B cell (primary cell): Measurements from ENCODE around the gene AHRR. TPM values are rescaled to one million over a fixed set of nuclear protein-coding genes. Genes with fewer than 3 reads are reported as not detected.

ENCODE experiments used
- ATAC-seq: fragments of 200-7000 bp; cut with Tn5 transposase; one replicate; pipeline ENCODE4 v1.10.0; 2021; ENCODE audit warnings: low read depth, mild to moderate bottlenecking, moderate number of reproducible peaks, moderate library complexity
- CTCF ChIA-PET: fragments of 350-600 bp; sonication (Branson Sonifier 250); formaldehyde crosslinking; loops from one replicate; lab custom pipeline; 2021; ENCODE audit warnings: antibody characterized with exemption, inconsistent platforms; lab: Charles Lee
- POLR2A ChIA-PET: fragments of 350-600 bp; sonication (Branson Sonifier 250); formaldehyde crosslinking; loops from one replicate; lab custom pipeline; 2021; ENCODE audit warnings: antibody characterized with exemption; lab: Charles Lee
- DNase-seq: peaks from one replicate; pipeline ENCODE4 v3.0.0; 2013
- H2AFZ ChIP-seq: 2 replicates; pipeline ENCODE4 v1.6.1; 2012; ENCODE audit warnings: mild to moderate bottlenecking, low read depth, low read length; ENCODE audit not compliant: insufficient read depth, poor library complexity, severe bottlenecking
- H3K27ac ChIP-seq, 2 donors: 1 replicate in 1 of 2; 2 replicates in 1 of 2; pipeline ENCODE4 v1.5.1; 2012 to 2013; ENCODE audit warnings: low read length in 2 of 2, mild to moderate bottlenecking in 2 of 2, moderate library complexity in 1 of 2
- H3K27me3 ChIP-seq, 4 experiments: fragments of 200-600 bp in 1 of 4; sonication (generic) in 1 of 4; replicated peaks in 1 of 4; 1 replicate in 2 of 4; 2 replicates in 2 of 4; pipeline versions ENCODE4 v1.6.1 to v1.7.0; 2013 to 2016; ENCODE audit warnings: low read length in 3 of 4, mild to moderate bottlenecking in 2 of 4, mixed read lengths in 1 of 4, moderate library complexity in 1 of 4; ENCODE audit not compliant: insufficient read depth in 4 of 4, control insufficient read depth in 3 of 4; ENCODE audit errors: control extremely low read depth in 1 of 4
- H3K36me3 ChIP-seq, 2 experiments: replicated peaks in 1 of 2; 1 replicate in 1 of 2; 2 replicates in 1 of 2; pipeline versions ENCODE4 v1.6.1 to v1.7.1; 2013; ENCODE audit warnings: low read length in 1 of 2; ENCODE audit not compliant: insufficient read depth in 2 of 2, control insufficient read depth in 1 of 2; ENCODE audit errors: control extremely low read depth in 1 of 2, extremely low read depth in 1 of 2
- H3K4me1 ChIP-seq, 2 donors: fragments of 200-600 bp in 1 of 2; sonication (generic) in 1 of 2; 1 replicate in 1 of 2; 2 replicates in 1 of 2; pipeline versions ENCODE4 v1.5.1 to v1.6.1; 2013 to 2017; ENCODE audit warnings: low read length in 2 of 2; ENCODE audit not compliant: control insufficient read depth in 2 of 2, insufficient read depth in 2 of 2
- H3K4me2 ChIP-seq: replicated peaks from 2 replicates; pipeline ENCODE3; 2012; ENCODE audit warnings: mild to moderate bottlenecking, low read depth, low read length; ENCODE audit not compliant: poor library complexity, severe bottlenecking
- H3K4me3 ChIP-seq, 5 experiments: fragments of 200-600 bp in 1 of 5; sonication (generic) in 1 of 5; 1 replicate in 3 of 5; 2 replicates in 2 of 5; pipeline versions ENCODE4 v1.5.1 to v1.7.0; 2011 to 2016; ENCODE audit warnings: low read length in 4 of 5, mild to moderate bottlenecking in 4 of 5, low read depth in 2 of 5, control low read depth in 1 of 5, moderate library complexity in 1 of 5; ENCODE audit not compliant: insufficient read depth in 1 of 5; ENCODE audit errors: control extremely low read depth in 1 of 5, extremely low read depth in 1 of 5
- H3K79me2 ChIP-seq: fragments of 200-600 bp; sonication (generic); one replicate; pipeline ENCODE4 v1.6.0; 2016; ENCODE audit warnings: low read length; ENCODE audit not compliant: control insufficient read depth, insufficient read depth
- H3K9ac ChIP-seq: fragments of 200-600 bp; sonication (generic); 2 replicates; pipeline ENCODE4 v1.6.1; 2017; ENCODE audit warnings: mild to moderate bottlenecking, low read length, moderate library complexity
- H3K9me3 ChIP-seq, 3 donors: one replicate each; pipeline versions ENCODE4 v1.6.1 to v1.7.1; 2013; ENCODE audit warnings: low read length in 2 of 3; ENCODE audit not compliant: control insufficient read depth in 2 of 3, insufficient read depth in 1 of 3; ENCODE audit errors: control extremely low read depth in 1 of 3
- H4K20me1 ChIP-seq: 2 replicates; pipeline ENCODE4 v1.6.0; 2012; ENCODE audit warnings: mild to moderate bottlenecking, low read length; ENCODE audit not compliant: insufficient read depth, control insufficient read depth, poor library complexity, severe bottlenecking
- H3K27ac Mint-ChIP-seq: one replicate; pipeline ENCODE4 v1.8.0; 2021; ENCODE audit warnings: mixed read lengths
- H3K27me3 Mint-ChIP-seq: one replicate; pipeline ENCODE4 v1.8.0; 2021; ENCODE audit warnings: mixed read lengths
- H3K4me1 Mint-ChIP-seq: one replicate; pipeline ENCODE4 v1.8.0; 2021; ENCODE audit warnings: mixed read lengths
- H3K4me3 Mint-ChIP-seq: one replicate; pipeline ENCODE4 v1.8.0; 2021; ENCODE audit warnings: mixed read lengths
- H3K9me3 Mint-ChIP-seq: one replicate; pipeline ENCODE4 v1.8.0; 2022; ENCODE audit warnings: mixed read lengths; ENCODE audit not compliant: insufficient read depth
- CTCF ChIP-seq: fragments of 200-600 bp; IDR thresholded peaks from one replicate; pipeline ENCODE4 v1.8.0; 2022; ENCODE audit warnings: antibody characterized with exemption, mild to moderate bottlenecking
- EZH2 ChIP-seq: IDR thresholded peaks from 2 replicates; pipeline ENCODE4 v1.6.1; 2012; ENCODE audit warnings: borderline replicate concordance, low read depth, mild to moderate bottlenecking, moderate library complexity, low read length; ENCODE audit not compliant: insufficient read depth, poor library complexity, severe bottlenecking
- WGBS: methylation state at CpG from one replicate; pipeline ENCODE4 v1.1.5; 2013; ENCODE audit warnings: missing lambda C conversion rate; ENCODE audit not compliant: insufficient coverage; 5-methylcytosine and 5-hydroxymethylcytosine counted together
- intact Hi-C: fragments of 100-400 bp; cut with micrococcal nuclease; formaldehyde crosslinking; loops from one replicate; pipeline ENCODE4 v1.10.0; 2022
- polyA plus RNA-seq: library from polyadenylated mRNA; depleted of rRNA; stranded (reverse); fragments of >200 nt; gene quantifications from 2 replicates; pipeline ENCODE4 v1.2.3, GENCODE V29; 2012
- total RNA-seq, 2 donors: library from RNA; stranded (reverse); fragments of 120-200 nt in 1 of 2; gene quantifications; 1 replicate in 1 of 2; 2 replicates in 1 of 2; pipeline versions ENCODE4 v1.2.3 to v1.2.4, GENCODE V29; 2013 to 2022

AHRR gene
- total and polyA plus RNA-seq, 2 donors (not counting 1 experiment from before 2014, with no cell fraction given): 0.13 to 1.7 TPM

GRCh38 chr5:368183-369084, 46.9 kb downstream of the AHRR start:
- H3K4me2 ChIP-seq: peak overlapping the region; percentile 63
- intact Hi-C loops: no loop called here
- 46% methylated on average over 21 of the region's 26 CpGs for WGBS
- H3K4me1 Mint-ChIP-seq: peaks cover 28% of the 10 kb centered on the region
- H3K79me2 ChIP-seq: no peaks in the 10 kb centered on the region
- peak overlapping the region; percentile 11 for H3K9ac ChIP-seq
- peaks cover 0 to 25% (median 7%) of the 10 kb centered on the region in 4 experiments for H3K27me3 ChIP-seq
- peaks cover 2% of the 10 kb centered on the region for H3K9me3 Mint-ChIP-seq
- no peak overlapping the region for H3K4me3 ChIP-seq
- no peak for TF ChIP-seq EZH2
- no peak for TF ChIP-seq CTCF
- peak; percentile 40 for DNase-seq
- ATAC-seq: peak; percentile 49
- H2AFZ ChIP-seq: no peak overlapping the region
- peaks cover 16% of the 10 kb centered on the region for H3K27me3 Mint-ChIP-seq
- H3K27ac Mint-ChIP-seq: no peak overlapping the region
- POLR2A ChIA-PET: no interaction called here
- H4K20me1 ChIP-seq: no peaks in the 10 kb centered on the region
- peaks cover 2 to 8% (median 3%) of the 10 kb centered on the region in 3 donors for H3K9me3 ChIP-seq
- no peak overlapping the region for H3K27ac ChIP-seq
- CTCF ChIA-PET: interaction anchor here (1.2 to 1.5 kb wide), 2 partner anchors 52 to 63 kb away, joined by 3 to 4 read pairs; no protein-coding TSS in a partner anchor
- no peaks in the 10 kb centered on the region for H3K36me3 ChIP-seq
- H3K4me1 ChIP-seq: peaks cover 23 to 24% of the 10 kb centered on the region in 2 donors
- H3K4me3 Mint-ChIP-seq: peak overlapping the region; percentile 69
